ENCODE results near the gene DHX40.

- TF ChIP-seq CTCF (IDR thresholded peaks at IDR 0.05) (no peak), REST (IDR thresholded peaks at IDR 0.05; ENCODE audit: low read depth, low read length) (no peak), NFIC (IDR thresholded peaks at IDR 0.05; ENCODE audit: borderline replicate concordance) (no peak), SIN3A (IDR thresholded peaks at IDR 0.05; ENCODE audit: borderline replicate concordance, low read depth, low read length) (no peak), MXI1 (IDR thresholded peaks at IDR 0.05; ENCODE audit: low read depth, low read length) (no peak), TAF1 (IDR thresholded peaks at IDR 0.05; ENCODE audit: borderline replicate concordance, low read depth, low read length) (no peak), IRF3 (IDR thresholded peaks at IDR 0.05; ENCODE audit: low read depth, low read length) (no peak), JUND (IDR thresholded peaks at IDR 0.05) (no peak), RAD21 (IDR thresholded peaks at IDR 0.05; ENCODE audit: low read length) (no peak), FOXM1 (IDR thresholded peaks at IDR 0.05; ENCODE audit: low read depth) (no peak), POLR2AphosphoS5 (IDR thresholded peaks at IDR 0.05; ENCODE audit: low read depth, low read length) (no peak)
These were observed 85.9 kb downstream of the DHX40 start for GRCh38 chr17:59651346-59651745.

All from SK-N-SH (cell line).